ENCODE data around the gene RYR1.

- TF ChIP-seq POLR2AphosphoS5 (IDR thresholded peaks at IDR 0.05; ENCODE audit: low read depth, low read length): no peak
- no peak for TF ChIP-seq SMC3 (IDR thresholded peaks at IDR 0.05; ENCODE audit: low read length)
Measured at GRCh38 chr19:38467541-38468525, 34.3 kb downstream of the RYR1 start.
